Lower lobe of right lung (tissue), 2 donors: ENCODE data around the gene KCNQ5. TPM values are rescaled to one million over a fixed set of nuclear protein-coding genes. Genes with fewer than 3 reads are reported as not detected.

Source experiments
- ATAC-seq, 2 donors: fragments of 200-7000 bp; cut with Tn5 transposase; one replicate each; pipeline ENCODE4 v1.9.1; 2020 to 2022; ENCODE audit warnings: mild to moderate bottlenecking in 2 of 2, moderate library complexity in 2 of 2
- DNase-seq: peaks from one replicate; pipeline ENCODE4 v3.0.0-alpha.2; 2020
- H3K27ac ChIP-seq: fragments of 200-600 bp; one replicate; pipeline ENCODE4 v1.8.0; 2022
- H3K27me3 ChIP-seq: fragments of 200-600 bp; one replicate; pipeline ENCODE4 v1.8.0; 2022; ENCODE audit warnings: low read depth
- H3K36me3 ChIP-seq: fragments of 200-600 bp; one replicate; pipeline ENCODE4 v1.8.0; 2022; ENCODE audit warnings: mild to moderate bottlenecking
- H3K4me1 ChIP-seq: fragments of 200-600 bp; one replicate; pipeline ENCODE4 v1.8.0; 2022
- H3K4me3 ChIP-seq: fragments of 200-600 bp; one replicate; pipeline ENCODE4 v1.8.0; 2022; ENCODE audit warnings: mild to moderate bottlenecking
- H3K9me3 ChIP-seq: fragments of 200-600 bp; one replicate; pipeline ENCODE4 v1.8.0; 2022
- intact Hi-C: fragments of 100-400 bp; cut with DNase I; formaldehyde crosslinking; loops from one replicate; pipeline ENCODE4 v1.11.0; 2022
- total RNA-seq: library from RNA; stranded (reverse); fragmentation: NEBNext Ultra II Directional; extraction: Animal tissue kit (Norgen Biotek cat#: 25700); gene quantifications from one replicate; pipeline ENCODE4 v1.2.1, GENCODE V29; 2021
- TF ChIP-seq, protein P1 (sequence below): fragments of 200-600 bp; IDR thresholded peaks from one replicate; pipeline ENCODE4 v1.8.0; 2022; ENCODE audit warnings: antibody characterized with exemption, mild to moderate bottlenecking
- donor health status: DM: no; HTN: yes; CAD: no; lungs with severe emphysema.

KCNQ5 gene
- total RNA-seq, 1 donor from 2014 or later, result 0.35 TPM

DNA sequence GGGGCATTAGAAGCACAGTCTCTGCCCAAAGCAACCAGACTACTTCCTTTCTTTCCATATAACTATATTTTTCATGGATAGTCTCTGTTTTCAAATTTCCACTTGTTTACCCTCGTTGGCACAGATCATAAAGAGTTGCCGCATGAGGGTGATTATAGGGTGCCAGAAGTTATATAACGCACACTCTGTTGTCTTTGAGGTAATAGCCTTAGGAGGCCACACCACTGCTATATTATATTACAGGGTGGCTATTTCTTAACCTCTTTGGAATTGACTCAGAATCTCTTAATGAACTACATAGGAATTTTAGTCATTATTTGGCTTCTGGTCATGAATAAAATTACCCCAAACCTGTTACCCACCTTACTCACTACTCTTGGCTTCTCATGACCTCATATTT lies 43.7 kb downstream of the KCNQ5 start:
- no peaks in the 10 kb centered on the region for H3K4me1 ChIP-seq
- DNase-seq (no peak), ATAC-seq (no peak)
- H3K27ac ChIP-seq, result no peak overlapping the region
- H3K9me3 ChIP-seq, result no peaks in the 10 kb centered on the region
- H3K4me3 ChIP-seq, result no peak overlapping the region
- TF ChIP-seq, protein P1, sequence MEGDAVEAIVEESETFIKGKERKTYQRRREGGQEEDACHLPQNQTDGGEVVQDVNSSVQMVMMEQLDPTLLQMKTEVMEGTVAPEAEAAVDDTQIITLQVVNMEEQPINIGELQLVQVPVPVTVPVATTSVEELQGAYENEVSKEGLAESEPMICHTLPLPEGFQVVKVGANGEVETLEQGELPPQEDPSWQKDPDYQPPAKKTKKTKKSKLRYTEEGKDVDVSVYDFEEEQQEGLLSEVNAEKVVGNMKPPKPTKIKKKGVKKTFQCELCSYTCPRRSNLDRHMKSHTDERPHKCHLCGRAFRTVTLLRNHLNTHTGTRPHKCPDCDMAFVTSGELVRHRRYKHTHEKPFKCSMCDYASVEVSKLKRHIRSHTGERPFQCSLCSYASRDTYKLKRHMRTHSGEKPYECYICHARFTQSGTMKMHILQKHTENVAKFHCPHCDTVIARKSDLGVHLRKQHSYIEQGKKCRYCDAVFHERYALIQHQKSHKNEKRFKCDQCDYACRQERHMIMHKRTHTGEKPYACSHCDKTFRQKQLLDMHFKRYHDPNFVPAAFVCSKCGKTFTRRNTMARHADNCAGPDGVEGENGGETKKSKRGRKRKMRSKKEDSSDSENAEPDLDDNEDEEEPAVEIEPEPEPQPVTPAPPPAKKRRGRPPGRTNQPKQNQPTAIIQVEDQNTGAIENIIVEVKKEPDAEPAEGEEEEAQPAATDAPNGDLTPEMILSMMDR, result no peak
- no peaks in the 10 kb centered on the region for H3K36me3 ChIP-seq
- H3K27me3 ChIP-seq, result no peaks in the 10 kb centered on the region
- intact Hi-C loops, result no loop called here

DNA sequence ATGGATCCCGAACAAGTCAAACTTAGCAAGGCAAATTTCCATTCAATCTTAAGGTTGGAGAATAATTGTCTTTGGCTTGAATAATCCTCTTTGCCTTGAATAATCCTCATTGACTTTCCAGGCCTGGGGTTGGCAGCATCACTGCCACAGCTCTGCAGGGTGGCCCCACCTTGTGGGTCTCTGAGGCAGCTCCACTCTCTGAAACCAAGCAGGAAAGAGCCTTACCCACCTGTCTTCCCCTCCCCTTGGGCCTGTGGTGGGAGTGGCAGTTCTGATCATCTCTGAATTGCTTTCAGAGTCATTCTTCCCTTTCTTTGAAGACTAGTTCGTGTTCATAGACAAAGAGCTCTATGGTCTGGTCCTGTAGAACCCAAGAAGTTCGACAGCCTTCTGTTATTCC lies 47.5 kb downstream of the KCNQ5 start:
- DNase-seq, result no peak
- Histone ChIP-seq H3K27me3 (no peaks in the 10 kb centered on the region), H3K36me3 (no peaks in the 10 kb centered on the region), H3K27ac (no peak overlapping the region), H3K9me3 (no peaks in the 10 kb centered on the region), H3K4me3 (no peak overlapping the region), H3K4me1 (no peaks in the 10 kb centered on the region)
- TF ChIP-seq, protein P1, result no peak
- intact Hi-C loops, result no loop called here
- ATAC-seq, result no peak

DNA sequence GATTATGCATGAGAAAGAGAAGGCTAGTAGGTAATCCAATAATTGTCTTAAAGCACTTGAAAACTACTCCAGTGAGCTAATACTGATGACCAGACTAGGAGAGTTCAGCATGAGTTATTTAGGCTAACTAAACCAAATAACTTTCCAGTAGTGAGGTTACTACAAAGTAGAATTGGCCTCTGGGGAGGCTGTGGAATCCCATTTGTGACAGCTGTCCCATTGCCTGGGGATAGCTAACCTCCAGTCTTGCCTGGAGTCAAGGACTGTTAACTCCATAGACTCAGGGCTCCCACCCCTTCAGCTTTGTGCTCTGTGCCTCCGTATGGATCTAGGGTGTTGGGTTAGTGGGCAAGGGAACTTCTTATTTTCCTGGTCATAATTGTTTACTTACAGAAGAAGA lies 51.0 kb downstream of the KCNQ5 start:
- TF ChIP-seq, protein P1, result no peak
- no peak overlapping the region for H3K4me3 ChIP-seq
- intact Hi-C loops, result no loop called here
- H3K9me3 ChIP-seq, result no peaks in the 10 kb centered on the region
- no peaks in the 10 kb centered on the region for H3K4me1 ChIP-seq
- H3K36me3 ChIP-seq, result no peaks in the 10 kb centered on the region
- DNase-seq (no peak), ATAC-seq (no peak)
- no peak overlapping the region for H3K27ac ChIP-seq
- no peaks in the 10 kb centered on the region for H3K27me3 ChIP-seq

DNA sequence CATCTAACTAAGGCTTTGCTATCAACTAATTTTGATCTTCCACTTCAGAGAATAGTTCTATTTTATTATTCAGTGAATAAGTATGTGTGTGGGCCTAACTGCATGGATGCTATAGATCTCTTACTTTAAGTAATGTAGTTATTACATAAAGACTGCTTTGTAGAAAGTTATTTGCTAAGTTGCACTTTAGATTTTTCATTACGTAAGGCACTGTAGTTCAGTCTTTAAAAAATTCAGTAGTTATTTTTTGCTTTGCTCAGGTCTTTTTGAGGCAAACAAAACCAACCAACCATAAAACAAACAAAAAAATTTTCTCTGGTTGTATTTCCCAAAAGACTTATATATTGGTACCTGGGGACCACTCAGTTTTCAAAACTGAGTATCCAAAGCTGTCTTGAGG lies 53.0 kb downstream of the KCNQ5 start:
- DNase-seq (no peak), ATAC-seq (no peak)
- no peaks in the 10 kb centered on the region for H3K9me3 ChIP-seq
- intact Hi-C loops, result no loop called here
- H3K27me3 ChIP-seq, result no peaks in the 10 kb centered on the region
- H3K4me3 ChIP-seq, result no peak overlapping the region
- TF ChIP-seq, protein P1, result no peak
- no peak overlapping the region for H3K27ac ChIP-seq
- no peaks in the 10 kb centered on the region for H3K4me1 ChIP-seq
- no peaks in the 10 kb centered on the region for H3K36me3 ChIP-seq

DNA sequence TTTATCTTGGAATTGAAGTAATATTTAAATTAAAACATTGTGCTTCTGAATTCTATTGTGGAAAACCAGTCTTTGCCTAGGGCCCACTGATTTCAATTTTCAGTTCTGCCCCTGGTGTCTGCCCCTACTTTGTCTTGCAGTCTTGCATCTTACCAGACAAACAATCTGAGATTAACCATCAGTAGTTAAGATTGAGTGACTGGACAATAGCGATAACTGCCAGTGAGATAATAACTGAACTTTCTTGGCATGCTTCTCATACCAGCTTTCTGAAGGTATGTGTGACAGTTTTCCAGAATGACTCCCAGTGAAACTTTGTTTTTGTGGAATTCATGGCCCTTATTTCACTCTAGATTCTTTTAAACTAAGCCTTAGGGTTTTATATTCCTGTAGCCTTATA lies 53.5 kb downstream of the KCNQ5 start:
- Histone ChIP-seq H3K27me3 (no peaks in the 10 kb centered on the region), H3K27ac (no peak overlapping the region), H3K36me3 (no peaks in the 10 kb centered on the region), H3K4me3 (no peak overlapping the region), H3K4me1 (no peaks in the 10 kb centered on the region), H3K9me3 (no peaks in the 10 kb centered on the region)
- TF ChIP-seq, protein P1, result no peak
- DNase-seq, result no peak
- ATAC-seq, result no peak
- intact Hi-C loops, result no loop called here

DNA sequence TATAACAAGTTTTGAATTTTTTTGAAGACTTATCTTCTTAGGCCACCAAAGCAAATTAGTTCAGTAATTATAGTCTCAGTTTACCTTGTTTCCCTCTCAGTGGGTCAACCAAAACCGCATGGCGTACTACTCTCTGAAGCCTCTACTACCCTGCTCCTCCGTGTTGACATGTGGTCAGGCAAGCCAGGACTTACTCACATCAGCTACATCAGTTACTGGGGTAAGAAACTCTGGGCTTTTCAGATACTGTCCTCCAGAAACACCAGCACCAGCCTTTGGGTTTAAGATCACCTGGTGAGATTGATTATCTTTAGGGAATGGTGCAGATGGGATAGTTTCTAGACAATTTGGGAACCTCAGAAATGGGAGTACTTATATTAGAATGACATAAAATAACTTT lies 55.1 kb downstream of the KCNQ5 start:
- ATAC-seq, result no peak
- H3K9me3 ChIP-seq, result no peaks in the 10 kb centered on the region
- intact Hi-C loops, result no loop called here
- H3K27me3 ChIP-seq, result no peaks in the 10 kb centered on the region
- no peak overlapping the region for H3K4me3 ChIP-seq
- no peak for DNase-seq
- no peaks in the 10 kb centered on the region for H3K4me1 ChIP-seq
- TF ChIP-seq, protein P1, result no peak
- H3K36me3 ChIP-seq, result no peaks in the 10 kb centered on the region
- no peak overlapping the region for H3K27ac ChIP-seq
